NOMO-1 (cell line): ENCODE data around the gene CYP46A1.
A peak's percentile ranks its signal among the peaks of the same experiment; 100 is the strongest.
"Not testable (repeated sequence)": the region's sequence is repeated elsewhere in the genome, so short reads cannot be mapped to it uniquely, and the experiment has no call there.

Experiments
- DNase-seq, 2 experiments: peaks; one replicate each; lab custom pipeline; 2025; ENCODE audit not compliant: unreplicated experiment in 2 of 2; lab: John Stamatoyannopoulos, UW

The CYP46A1 gene

GRCh38 chr14:99683619-99684409 lies at the start of gene CYP46A1:
Gene CYP46A1 (plus strand): TSS chr14:99684298. CDS start chr14:99684418, 120 bp downstream.
- DNase-seq, result peak; percentile 95 to 99

GRCh38 chr14:99634443-99634842 lies 49.7 kb upstream of the CYP46A1 start:
- DNase-seq, result no peak

DNA sequence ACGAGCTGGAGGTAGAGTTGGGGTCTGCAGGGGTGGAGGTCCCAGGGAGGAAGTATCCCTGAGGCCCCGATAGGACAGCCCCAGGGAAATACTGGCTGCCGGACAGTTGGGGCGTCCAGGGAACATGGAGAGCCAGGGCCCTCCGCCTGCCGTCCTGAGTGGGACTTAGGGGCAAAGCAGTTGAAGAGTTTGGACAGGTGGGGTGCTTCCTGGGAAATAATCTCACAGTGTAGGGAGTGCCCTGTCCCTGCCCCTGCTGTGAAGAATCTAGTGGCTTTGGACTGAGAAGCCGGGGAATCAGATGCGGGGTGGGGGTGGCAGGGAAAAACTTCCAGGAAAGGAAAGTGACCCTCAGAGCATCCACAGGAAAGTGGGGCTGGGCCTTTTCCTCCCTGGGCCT lies 49.0 kb upstream of the CYP46A1 start:
- DNase-seq, result no peak

GRCh38 chr14:99636487-99636886 lies 47.6 kb upstream of the CYP46A1 start:
- DNase-seq, result peak; percentile 21 to 27

DNA sequence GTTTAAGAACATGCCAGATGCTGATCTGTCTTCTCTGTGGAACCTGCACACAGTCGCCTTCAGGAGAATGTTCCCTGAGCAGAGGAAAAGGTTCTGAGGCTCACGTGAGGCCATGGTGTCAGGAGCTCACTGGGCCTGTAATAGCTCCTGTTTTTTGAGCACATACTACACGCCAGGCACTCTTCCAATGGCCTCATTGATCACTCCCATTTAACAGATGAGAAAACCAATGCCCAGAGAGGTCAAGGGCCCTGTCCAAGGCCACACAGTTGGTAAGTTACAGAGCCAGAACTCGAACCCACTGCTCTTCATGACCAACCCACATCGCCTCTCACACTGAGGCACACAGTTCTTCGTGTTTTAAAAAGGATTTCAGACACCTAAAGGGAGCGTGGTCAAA lies 46.5 kb upstream of the CYP46A1 start:
- no peak for DNase-seq

- not testable (repeated sequence) for DNase-seq
These were observed 41.3 kb upstream of the CYP46A1 start for GRCh38 chr14:99642771-99643170.

DNA sequence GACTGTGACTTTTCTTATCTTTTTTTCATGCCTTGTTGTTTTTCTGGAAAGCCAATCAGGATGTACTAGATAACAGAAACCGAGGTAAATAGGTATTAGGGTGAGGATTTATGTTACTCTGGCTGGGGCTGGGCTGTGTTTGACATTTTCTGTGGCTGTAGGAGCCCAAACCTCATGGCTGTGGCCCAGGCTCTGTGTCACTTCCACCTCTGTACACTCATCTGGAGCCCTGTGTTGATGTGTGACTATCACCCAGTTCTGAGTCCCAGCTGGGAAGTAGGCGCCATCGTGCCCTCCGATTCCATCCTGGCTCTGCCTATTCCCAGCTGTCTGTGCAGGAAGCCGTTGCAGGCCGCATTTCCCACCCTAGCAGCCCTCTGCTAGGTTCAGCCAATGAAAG lies 40.8 kb upstream of the CYP46A1 start:
- no peak for DNase-seq

DNA sequence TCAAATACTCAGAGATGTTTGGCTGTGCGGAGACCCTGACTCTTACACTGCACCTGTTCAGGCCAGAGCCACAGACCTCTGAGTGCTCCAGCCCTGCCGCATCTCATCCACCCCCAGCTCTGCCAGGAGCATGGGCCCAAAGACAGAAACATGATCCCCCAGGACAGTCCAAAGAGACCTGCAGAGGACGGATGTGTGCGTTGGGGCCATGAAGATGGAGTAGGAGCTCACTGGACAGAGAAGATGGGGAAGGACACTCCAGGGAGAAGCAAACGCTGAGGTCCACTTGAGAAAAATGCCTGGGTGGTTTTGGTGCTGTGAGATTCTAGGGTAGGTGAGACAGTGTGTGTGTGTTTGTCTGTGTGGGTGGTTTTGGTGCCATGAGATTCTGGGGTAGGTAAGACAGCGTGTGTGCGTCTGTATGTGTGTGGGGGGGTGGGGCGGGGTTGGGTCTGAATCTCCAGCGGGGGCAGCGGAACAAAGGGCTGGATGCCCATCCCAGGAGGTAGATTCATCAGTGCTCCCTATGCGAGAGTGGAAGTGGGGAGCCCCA lies 40.0 kb upstream of the CYP46A1 start:
- no peak for DNase-seq

GRCh38 chr14:99644723-99645544 lies 39.2 kb upstream of the CYP46A1 start, which contains the start of gene HHIPL1:
Gene HHIPL1 (plus strand): TSS chr14:99645129. CDS start chr14:99645208, 79 bp downstream.
- DNase-seq, result peak in 1 of 2 experiments; percentile 1

DNA sequence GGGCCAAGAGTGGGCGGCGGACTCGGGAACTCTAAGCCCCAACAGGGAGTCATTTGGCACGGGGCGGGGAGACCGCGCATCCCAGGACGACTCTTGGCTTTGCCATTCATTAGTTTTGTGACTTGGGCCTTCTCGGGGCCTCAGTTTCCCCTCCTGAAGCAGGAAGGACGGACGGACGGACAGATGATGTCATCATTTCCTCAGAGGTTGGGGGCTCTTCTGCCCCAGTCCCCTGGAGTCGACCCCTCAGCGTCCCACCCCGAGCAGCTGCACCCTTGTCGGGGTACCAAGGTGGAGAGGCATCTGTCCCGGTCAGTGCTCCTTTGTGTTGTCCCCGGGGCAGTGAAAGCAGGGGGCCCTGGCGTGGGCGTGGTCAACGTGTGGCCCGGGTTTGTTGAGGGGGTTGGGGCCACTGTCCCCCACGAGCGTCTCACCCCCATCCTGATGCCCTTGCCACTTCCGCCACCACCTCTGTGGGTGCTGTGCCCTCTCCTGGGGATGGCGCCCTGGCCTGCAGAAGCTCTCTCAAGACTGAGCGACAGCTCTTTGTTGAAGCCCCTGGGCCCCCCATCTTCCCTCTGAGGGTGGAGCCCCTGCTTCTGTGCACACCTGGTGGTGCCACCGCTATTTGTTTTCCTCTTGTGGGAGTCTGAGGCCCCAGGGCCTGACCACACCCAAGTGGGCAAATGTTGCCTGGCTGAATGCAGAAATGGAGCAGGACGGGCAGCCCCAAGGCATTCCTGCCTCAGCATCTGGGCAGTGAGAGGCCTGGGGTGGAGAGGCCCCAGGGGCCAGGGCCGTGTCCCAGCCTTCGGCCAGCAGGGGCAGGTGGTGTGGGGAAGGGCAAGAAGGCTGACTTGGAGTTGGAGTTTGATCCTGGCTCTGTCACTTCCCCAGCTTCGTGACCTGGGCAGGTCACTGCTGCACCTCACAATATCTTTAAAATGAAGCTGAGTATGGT lies 38.3 kb upstream of the CYP46A1 start:
- no peak for DNase-seq

GRCh38 chr14:99647411-99647810 lies 36.7 kb upstream of the CYP46A1 start:
- DNase-seq, result no peak

DNA sequence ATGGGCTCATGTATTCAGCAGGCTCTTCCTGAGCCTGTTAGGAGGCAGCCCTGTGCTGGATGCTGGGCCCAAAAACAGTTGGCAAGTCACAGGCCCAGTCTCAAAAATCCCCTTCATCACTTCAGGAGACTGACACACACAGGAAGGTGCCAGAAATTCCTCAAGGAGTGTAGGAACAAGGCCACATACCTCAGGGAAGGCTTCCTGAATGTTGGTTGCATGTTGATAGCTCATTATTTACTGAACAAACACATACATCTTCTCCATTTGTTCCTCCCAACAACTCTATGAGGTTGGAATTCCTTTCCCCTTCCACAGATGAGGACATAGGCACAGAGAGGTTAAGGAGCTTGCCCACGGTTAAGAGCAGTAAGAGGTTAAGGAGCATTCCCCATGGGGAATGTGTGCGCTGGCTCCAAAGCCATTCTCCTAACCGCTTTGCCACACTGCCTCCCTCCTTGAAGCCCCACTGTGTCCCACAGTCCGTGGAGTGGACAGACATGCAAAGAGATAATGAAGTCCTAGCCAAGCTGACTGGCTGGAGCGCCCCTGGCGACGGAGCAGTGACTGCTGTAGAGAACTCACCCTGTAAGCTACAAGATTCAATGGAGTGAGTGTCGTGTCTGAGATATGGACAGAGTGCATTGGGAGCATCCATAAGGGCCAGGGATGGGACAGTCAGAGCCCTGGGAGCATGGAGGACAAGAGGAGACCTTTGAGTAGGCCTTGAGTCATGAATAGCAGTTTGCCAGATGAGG lies 35.9 kb upstream of the CYP46A1 start:
- no peak for DNase-seq

- DNase-seq, result peak in 1 of 2 experiments; percentile 24
These were observed 34.9 kb upstream of the CYP46A1 start for GRCh38 chr14:99649219-99649618.

DNA sequence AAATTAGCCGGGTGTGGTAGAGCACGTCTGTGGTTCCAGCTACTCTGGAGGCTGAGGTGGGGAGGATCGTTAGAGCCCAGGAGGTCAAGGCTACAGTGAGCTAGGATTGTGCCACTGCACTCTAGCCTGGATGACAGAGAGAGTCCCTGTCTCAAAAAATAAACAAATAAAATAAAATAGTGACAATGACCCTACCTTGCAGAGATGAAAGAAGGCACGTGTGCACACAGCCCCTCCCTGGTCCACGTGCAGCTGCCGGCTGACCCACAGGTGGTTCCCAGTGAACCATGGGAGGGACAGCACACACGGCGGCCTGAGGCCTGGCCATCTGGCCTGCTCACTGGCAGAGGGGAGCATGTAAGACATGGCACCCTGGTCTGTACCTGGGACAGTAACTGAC lies 34.5 kb upstream of the CYP46A1 start:
- no peak for DNase-seq

GRCh38 chr14:99650189-99650588 lies 33.9 kb upstream of the CYP46A1 start:
- no peak for DNase-seq

- no peak for DNase-seq
These were observed 31.9 kb upstream of the CYP46A1 start for GRCh38 chr14:99651953-99652746.

- no peak for DNase-seq
These were observed 29.7 kb upstream of the CYP46A1 start for GRCh38 chr14:99654235-99654985.

DNA sequence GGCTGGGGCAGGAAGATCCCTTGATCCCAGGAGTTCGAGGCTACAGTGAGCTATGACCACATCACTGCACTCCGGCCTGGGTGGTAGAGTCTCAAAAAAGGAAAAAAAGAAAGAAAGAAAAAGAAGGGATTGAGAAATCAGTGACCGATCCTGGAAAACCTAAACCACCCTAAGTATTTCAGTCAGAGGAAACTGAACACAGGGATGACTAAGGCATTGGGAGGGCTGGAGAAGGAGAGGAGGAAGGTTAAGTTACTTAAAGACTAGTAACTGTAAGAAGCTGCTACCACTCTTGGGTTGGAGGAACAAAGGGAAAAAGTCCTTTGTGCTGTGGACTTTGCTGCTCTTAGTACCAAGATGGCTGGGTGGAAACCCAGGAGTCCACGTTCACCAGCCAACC lies 28.6 kb upstream of the CYP46A1 start:
- DNase-seq, result no peak
